HG02759 (cell line): ENCODE measurements around the gene LGR5.
"Not testable (repeated sequence)": the region's sequence is repeated elsewhere in the genome, so short reads cannot be mapped to it uniquely, and the experiment has no call there.

Experiments used
- ATAC-seq: cut with Tn5 transposase; IDR thresholded peaks from one replicate; pipeline ENCODE4 v1.9.1; 2021; ENCODE audit warnings: mild to moderate bottlenecking, moderate library complexity; ENCODE audit not compliant: unreplicated experiment

The LGR5 gene

GRCh38 chr12:71546322-71546861 is 106.8 kb downstream of the LGR5 start:
- no peak for ATAC-seq

GRCh38 chr12:71548893-71549292 is 109.3 kb downstream of the LGR5 start:
- ATAC-seq: no peak

- no peak for ATAC-seq
These were observed 111.9 kb downstream of the LGR5 start for GRCh38 chr12:71551529-71551928.

GRCh38 chr12:71552728-71553501 is 113.3 kb downstream of the LGR5 start:
- ATAC-seq: no peak

GRCh38 chr12:71555191-71555590 is 115.6 kb downstream of the LGR5 start:
- ATAC-seq: no peak

- not testable (repeated sequence) for ATAC-seq
These were observed 116.2 kb downstream of the LGR5 start for GRCh38 chr12:71555789-71556188.

GRCh38 chr12:71556448-71556847 is 116.8 kb downstream of the LGR5 start:
- ATAC-seq: no peak

GRCh38 chr12:71556875-71557274 is 117.3 kb downstream of the LGR5 start:
- no peak for ATAC-seq

GRCh38 chr12:71558445-71558844 is 118.8 kb downstream of the LGR5 start:
- no peak for ATAC-seq

- ATAC-seq: no peak
These were observed 123.3 kb downstream of the LGR5 start for GRCh38 chr12:71562676-71563595.

- ATAC-seq: no peak
These were observed 125.9 kb downstream of the LGR5 start for GRCh38 chr12:71565535-71565934.

GRCh38 chr12:71566655-71567054 is 127.1 kb downstream of the LGR5 start:
- no peak for ATAC-seq

GRCh38 chr12:71567537-71567936 is 127.9 kb downstream of the LGR5 start:
- no peak for ATAC-seq

- not testable (repeated sequence) for ATAC-seq
These were observed 130.3 kb downstream of the LGR5 start for GRCh38 chr12:71569885-71570284.

- ATAC-seq: no peak
These were observed 136.9 kb downstream of the LGR5 start for GRCh38 chr12:71576496-71576895.

GRCh38 chr12:71578694-71579258 is 139.2 kb downstream of the LGR5 start:
- no peak for ATAC-seq

GRCh38 chr12:71581206-71581605 is 141.6 kb downstream of the LGR5 start:
- ATAC-seq: no peak

GRCh38 chr12:71582925-71583324 is 143.3 kb downstream of the LGR5 start:
- ATAC-seq: no peak

GRCh38 chr12:71584356-71584755 is 144.8 kb downstream of the LGR5 start:
- ATAC-seq: no peak

- ATAC-seq: no peak
These were observed 145.6 kb downstream of the LGR5 start for GRCh38 chr12:71585218-71585617.

GRCh38 chr12:71587012-71587411 is 147.4 kb downstream of the LGR5 start:
- ATAC-seq: no peak
